GM18951 (cell line): Measurements from ENCODE around the gene SPSB3.
"Not testable (repeated sequence)": the region's sequence is repeated elsewhere in the genome, so short reads cannot be mapped to it uniquely, and the experiment has no call there.

Source experiments
- POLR2A ChIP-seq: IDR thresholded peaks from 4 replicates; pipeline ENCODE4 v1.6.1; 2011; ENCODE audit warnings: mild to moderate bottlenecking; ENCODE audit not compliant: insufficient read length, insufficient read depth; ENCODE audit errors: extremely low read depth
- in situ Hi-C: fragments of 300-500 bp; cut with MboI; formaldehyde crosslinking; loops from one replicate; pipeline ENCODE4 v1.12.0; 2022; ENCODE audit warnings: low sequenced_read_pairs, mixed read lengths, inconsistent platforms; ENCODE audit not compliant: unreplicated experiment

SPSB3 gene

DNA sequence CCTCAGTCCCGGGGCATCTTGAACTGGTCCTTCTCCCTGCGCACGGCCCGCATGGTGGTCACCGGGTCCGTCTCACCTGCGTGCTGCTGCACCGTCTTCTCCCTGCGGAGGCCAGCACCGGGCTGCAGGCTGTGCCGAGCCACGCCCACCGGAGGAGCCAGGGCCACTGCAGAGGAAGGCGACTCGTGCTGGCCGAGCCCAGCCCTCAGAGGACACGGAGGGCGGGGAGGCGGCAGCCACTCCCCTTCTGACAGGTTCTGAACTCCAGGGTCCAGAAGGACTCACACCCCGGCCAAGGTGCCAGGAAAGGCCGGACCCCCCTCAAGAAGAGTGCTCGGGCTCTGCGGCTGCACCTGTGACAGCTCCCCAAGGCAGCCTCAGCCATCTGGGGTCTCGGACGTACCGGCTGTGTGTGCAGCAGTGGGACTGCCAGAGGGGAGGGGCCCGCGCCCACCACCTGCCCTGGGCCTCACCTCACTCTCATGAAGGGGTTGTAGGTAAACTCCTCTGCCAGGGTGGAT lies 27.0 kb upstream of the SPSB3 start:
- TF ChIP-seq POLR2A = no peak
- in situ Hi-C loops = no loop called here

DNA sequence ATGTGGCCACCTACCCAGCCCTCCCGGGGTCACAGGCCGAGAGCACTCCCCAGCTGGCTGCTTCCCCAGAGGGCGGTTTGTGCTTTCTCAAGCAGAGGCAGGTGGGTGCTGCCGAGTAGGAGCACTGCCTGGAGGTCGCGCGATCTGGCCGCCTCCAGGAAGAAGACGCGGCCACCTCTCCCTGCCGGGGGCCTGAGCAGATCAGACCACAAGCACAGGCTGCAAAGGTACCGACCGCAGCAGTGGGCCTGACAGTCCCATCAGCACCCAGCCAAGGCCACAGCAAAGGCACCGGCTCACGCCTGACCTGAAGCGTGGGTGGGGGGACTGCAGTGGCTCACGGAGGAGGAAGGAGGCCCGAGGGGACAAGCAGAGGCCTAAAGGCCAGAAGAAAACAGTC lies 26.3 kb upstream of the SPSB3 start:
- TF ChIP-seq POLR2A = no peak
- in situ Hi-C loops = no loop called here

- in situ Hi-C loops = no loop called here
- TF ChIP-seq POLR2A = no peak
Measured at GRCh38 chr16:1807626-1808025, 25.3 kb upstream of the SPSB3 start.

DNA sequence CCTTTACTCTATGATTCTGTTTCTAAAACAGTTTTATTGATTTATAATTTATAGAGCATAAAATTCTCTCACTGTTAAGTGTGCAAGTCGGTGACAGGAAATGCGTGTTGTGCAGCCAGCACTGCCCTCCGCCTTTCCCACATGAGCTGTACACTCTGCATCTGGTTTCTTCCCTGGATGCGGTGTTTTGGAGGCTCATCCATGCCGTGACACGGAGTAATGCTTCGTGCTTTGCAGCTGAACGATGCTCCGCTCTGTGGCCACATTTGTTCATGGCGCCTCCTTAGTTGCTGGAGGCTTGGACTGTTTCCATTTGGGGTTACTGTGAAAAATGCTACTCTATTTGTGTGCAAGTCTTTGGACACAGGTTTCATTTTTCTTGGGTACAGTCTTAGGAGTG lies 18.3 kb upstream of the SPSB3 start:
- no peak for TF ChIP-seq POLR2A
- in situ Hi-C loops = no loop called here

DNA sequence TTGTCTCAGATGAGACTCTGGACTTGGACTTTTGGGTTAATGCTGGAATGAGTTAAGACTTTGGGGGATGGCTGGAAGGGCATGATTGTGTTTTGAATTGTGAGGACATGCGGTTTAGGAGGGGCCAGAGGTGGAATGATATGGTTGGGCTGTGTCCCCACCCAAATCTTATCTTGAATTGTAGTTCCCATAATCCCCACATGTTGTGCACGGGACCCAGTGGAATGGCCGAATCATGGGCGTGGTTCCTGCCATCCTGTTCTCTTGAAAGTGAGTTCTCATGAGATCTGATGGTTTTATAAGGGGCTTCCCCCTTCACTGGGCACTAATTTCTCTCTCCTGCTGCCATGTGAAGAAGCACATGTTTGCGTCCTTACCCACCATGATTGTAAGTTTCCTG lies 16.9 kb upstream of the SPSB3 start:
- in situ Hi-C loops = not testable (repeated sequence)

GRCh38 chr16:1794908-1795666 lies 12.7 kb upstream of the SPSB3 start:
- in situ Hi-C loops = no loop called here

DNA sequence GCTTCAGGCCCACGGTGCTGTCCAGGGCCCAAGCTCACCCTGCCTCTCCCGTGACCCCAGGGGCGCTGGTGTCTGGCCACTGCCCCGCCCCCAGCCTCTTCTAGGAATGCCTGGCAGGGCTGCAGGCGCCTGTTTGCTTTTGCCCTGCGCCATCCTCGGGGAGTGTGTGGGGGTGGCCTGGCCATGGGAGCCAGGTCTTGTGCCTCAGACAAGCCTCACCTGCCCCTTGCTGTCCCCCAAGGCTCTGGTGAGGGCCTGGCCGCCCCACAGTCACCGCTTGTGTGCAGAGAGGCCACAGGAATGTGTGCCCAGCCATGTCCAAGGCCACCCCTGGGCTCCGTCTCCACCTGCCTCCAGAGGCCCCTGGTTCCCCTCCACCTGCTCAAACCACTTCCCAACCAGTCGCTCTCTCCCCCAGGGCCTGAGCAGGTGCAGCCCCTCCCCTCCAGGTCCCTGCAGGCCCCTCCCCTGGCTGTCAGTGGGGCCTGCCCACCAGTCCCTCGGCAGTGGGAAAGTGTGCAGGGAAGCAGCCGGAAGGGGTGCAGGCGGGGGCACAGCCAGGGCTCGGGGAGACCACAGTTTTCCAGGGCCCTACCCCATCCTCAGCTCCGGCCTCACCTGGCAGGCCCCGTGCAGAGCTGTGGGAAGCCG lies 12.0 kb upstream of the SPSB3 start:
- no peak for TF ChIP-seq POLR2A
- in situ Hi-C loops = no loop called here

More at GRCh38 chr16:1794908-1795666, 12.7 kb upstream of the SPSB3 start:
- TF ChIP-seq POLR2A = no peak

GRCh38 chr16:1793578-1794220 lies 11.3 kb upstream of the SPSB3 start, which contains the start of gene IGFALS:
Gene IGFALS (minus strand): TSS chr16:1793705. CDS start chr16:1793652, 53 bp downstream.
- in situ Hi-C loops = no loop called here
- no peak for TF ChIP-seq POLR2A

GRCh38 chr16:1792836-1793577 lies 10.6 kb upstream of the SPSB3 start:
- no peak for TF ChIP-seq POLR2A
- in situ Hi-C loops = no loop called here

DNA sequence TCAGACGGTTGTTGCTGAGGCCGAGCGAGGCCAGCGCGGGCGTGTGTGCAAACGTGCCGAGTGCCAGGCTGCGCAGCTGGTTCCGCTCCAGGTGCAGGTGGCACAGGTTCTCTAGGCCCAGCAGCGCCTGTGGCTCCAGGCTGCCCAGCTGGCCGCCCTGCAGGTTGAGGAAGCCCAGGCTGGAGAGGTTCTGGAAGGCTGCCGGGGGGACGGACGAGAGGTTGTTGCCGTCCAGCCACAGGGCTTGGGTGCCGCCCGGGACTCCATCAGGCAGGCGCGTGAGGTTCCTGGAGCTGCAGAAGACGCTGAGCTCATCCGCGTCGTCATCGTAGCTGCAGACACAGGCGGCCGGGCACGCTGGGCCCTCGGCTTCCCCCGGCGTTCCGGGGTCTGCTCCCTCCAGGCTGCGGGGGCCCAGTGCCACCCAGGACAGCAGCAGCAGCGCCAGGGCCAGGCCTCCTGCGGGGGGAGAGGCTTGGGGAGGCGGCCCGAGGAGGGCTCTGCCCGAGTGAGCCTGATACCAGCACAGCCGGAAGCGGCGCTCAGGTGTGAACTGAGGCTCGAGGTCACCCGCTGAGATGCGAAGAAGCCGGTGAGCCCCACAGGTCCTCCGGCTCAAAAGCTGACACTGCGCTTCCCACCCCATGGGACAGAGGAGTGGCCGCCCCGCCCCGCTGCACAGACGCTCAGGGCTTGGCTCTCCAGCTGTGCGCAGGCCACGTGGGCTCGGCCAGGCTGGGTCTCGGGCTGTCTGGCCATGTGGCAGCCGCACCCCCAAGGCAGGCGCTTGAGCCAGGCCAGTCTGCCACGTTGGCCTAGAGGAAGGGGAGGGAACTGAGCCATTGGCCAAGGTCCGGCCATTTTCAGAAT lies 9.8 kb upstream of the SPSB3 start:
- no peak for TF ChIP-seq POLR2A
- in situ Hi-C loops = no loop called here

DNA sequence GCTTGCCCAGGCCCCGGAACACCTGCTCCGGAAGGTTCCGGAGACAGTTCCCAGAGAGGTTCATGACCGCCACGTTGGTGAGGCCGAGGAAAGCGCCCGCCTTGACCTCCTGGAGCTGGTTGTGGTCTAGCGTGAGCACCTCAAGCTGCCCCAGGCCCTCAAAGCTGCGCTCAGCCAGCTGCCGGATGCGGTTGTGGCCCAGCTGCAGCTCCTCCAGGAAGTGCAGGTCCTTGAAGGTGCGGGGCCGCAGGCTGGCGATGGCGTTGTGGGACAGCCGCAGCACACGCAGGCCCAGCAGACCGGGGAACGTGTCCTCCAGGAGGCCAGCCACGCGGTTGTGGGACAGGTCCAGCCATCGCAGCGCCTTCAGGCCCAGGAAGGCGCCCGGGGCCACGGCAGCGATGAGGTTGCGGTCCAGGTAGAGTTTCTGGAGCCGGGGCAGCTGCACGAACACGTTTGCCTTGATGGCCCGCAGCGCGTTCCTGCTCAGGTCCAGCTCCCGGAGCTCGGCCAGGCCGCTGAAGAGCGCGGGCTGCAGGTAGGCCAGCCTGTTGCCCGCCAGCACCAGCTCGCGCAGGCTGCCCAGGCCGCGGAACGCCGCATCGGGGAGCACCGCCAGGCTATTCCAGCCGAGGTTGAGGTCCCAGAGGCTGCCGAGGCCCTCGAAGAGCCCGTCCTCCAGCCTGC lies 9.0 kb upstream of the SPSB3 start:
- in situ Hi-C loops = no loop called here
- no peak for TF ChIP-seq POLR2A
